WI38 (cell line): ENCODE measurements around the gene GALNT2.

Experiments
- H3K4me3 ChIP-seq: 2 replicates; pipeline ENCODE4 v1.5.1; 2011; ENCODE audit warnings: low read depth, mild to moderate bottlenecking, control low read depth, low read length
- TF ChIP-seq, protein P1 (sequence below): IDR thresholded peaks from 2 replicates; pipeline ENCODE4 v1.5.1; 2012; ENCODE audit warnings: low read depth, mild to moderate bottlenecking, control low read depth, low read length

GALNT2 gene

DNA sequence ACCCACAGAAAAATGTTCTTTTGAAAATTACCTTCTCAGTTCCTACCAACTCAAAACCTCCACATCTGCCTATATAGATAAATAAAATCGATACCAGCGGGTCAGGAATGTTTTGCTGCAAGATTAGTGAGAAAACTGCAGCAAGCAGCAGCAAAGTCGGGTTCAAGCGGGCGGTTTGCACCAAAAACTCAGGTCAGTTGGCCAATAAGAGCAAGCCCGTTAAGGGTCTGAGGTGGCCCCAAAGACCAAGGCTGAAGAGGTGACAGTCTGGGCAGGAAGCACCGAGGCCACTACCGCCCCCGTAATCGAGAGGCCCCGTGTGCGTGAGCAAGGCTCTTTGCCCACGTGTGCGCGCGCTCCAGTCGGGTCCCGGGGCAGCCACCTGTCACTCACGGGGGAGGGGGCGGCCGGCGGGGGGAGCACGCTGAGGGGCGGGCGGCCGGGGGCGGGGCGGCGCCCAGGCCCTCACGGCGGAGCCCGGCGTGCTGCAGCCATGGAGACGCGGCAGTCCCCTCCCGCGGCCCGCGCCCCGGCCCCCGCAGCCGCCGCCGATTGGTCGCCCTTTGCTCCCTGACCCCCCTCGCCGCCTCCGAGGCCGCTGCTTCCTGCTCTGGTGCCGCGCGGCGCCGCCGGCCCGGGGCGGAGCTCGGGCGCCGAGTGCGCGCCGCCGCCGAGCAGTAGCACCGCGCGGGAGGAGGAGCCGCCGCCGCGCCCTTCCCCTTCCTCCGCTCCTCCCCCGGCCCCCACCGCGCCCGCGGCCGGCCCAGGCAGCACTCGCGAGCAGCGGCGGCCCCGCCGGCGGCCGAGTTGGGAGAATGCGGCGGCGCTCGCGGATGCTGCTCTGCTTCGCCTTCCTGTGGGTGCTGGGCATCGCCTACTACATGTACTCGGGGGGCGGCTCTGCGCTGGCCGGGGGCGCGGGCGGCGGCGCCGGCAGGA is at the start of gene GALNT2:
Gene GALNT2, plus strand, starts transcription at position 773 of the 939 bp plus-strand sequence. Its CDS starts 43 bp downstream, at position 816.
- peak within 1 kb of the TSS; percentile 92 for H3K4me3 ChIP-seq
- TF ChIP-seq, protein P1, sequence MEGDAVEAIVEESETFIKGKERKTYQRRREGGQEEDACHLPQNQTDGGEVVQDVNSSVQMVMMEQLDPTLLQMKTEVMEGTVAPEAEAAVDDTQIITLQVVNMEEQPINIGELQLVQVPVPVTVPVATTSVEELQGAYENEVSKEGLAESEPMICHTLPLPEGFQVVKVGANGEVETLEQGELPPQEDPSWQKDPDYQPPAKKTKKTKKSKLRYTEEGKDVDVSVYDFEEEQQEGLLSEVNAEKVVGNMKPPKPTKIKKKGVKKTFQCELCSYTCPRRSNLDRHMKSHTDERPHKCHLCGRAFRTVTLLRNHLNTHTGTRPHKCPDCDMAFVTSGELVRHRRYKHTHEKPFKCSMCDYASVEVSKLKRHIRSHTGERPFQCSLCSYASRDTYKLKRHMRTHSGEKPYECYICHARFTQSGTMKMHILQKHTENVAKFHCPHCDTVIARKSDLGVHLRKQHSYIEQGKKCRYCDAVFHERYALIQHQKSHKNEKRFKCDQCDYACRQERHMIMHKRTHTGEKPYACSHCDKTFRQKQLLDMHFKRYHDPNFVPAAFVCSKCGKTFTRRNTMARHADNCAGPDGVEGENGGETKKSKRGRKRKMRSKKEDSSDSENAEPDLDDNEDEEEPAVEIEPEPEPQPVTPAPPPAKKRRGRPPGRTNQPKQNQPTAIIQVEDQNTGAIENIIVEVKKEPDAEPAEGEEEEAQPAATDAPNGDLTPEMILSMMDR = no peak

- no peak overlapping the region for H3K4me3 ChIP-seq
- TF ChIP-seq, protein P1 = no peak
These were observed 46.6 kb upstream of the GALNT2 start for GRCh38 chr1:230020451-230020850.

GRCh38 chr1:230022666-230023380 is 44.2 kb upstream of the GALNT2 start:
- TF ChIP-seq, protein P1 = no peak
- H3K4me3 ChIP-seq = no peak overlapping the region

- H3K4me3 ChIP-seq = no peak overlapping the region
These were observed 41.4 kb upstream of the GALNT2 start for GRCh38 chr1:230025686-230026085.

DNA sequence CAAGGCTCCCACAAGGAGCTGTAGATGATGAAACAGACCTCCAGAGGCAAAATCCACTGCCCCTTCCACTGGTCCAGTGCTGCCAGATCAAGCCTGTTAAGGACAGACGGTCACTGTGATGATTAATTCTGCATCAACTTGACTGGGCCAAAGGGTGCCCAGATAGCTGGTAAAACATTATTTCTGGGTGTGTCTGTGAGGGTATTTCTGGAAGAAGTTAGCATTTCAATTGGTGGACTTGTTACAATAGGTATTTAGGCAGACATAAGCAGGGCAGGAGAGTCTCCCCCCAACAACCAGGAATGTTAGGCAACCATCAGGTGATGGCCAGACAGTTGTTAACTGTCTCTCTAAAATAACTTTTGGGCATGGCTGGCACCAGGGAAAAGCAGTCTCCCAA is 40.9 kb upstream of the GALNT2 start:
- H3K4me3 ChIP-seq = no peak overlapping the region
- TF ChIP-seq, protein P1 = no peak

More at GRCh38 chr1:230025686-230026085, 41.4 kb upstream of the GALNT2 start:
- TF ChIP-seq, protein P1 = no peak

DNA sequence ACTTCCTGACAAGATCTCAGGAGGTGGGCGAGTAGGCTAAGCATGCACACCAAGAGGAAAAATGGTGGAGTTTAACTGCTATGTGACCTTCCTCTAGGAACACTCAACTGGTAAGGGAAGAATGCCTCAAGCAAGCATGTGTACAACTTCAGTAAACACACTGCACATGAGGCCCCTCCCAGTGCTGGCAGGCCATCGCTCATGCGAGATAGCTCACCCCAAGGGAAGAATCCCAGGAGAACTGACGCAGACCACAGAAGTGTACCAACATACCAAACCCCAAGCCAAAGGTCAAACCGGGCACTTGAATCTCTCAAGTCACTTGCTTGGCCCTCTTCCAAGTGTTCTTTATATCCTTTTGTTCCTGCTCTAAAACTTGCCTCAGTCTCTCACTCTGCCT is 40.5 kb upstream of the GALNT2 start:
- H3K4me3 ChIP-seq = no peak overlapping the region
- TF ChIP-seq, protein P1 = no peak
